Gastroesophageal sphincter (tissue), 4 donors: Measurements from ENCODE around the gene RGS11. TPM values are rescaled to one million over a fixed set of nuclear protein-coding genes. Genes with fewer than 3 reads are reported as not detected.
A peak's percentile ranks its signal among the peaks of the same experiment; 100 is the strongest.

Experiments used
- ATAC-seq: fragments of 150-250 bp; one replicate; pipeline ENCODE4 v1.9.1; 2016; ENCODE audit warnings: mild to moderate bottlenecking, moderate library complexity
- H3K27ac ChIP-seq, 4 donors: fragments of 200-600 bp; sonication (generic) in 3 of 4; 1 replicate in 3 of 4; 2 replicates in 1 of 4; pipeline ENCODE4 v1.5.1; 2016 to 2019
- H3K27me3 ChIP-seq: fragments of 200-600 bp; sonication (generic); one replicate; pipeline ENCODE4 v1.5.1; 2019
- H3K36me3 ChIP-seq, 2 donors: fragments of 200-600 bp; sonication (generic); one replicate each; pipeline ENCODE4 v1.5.1; 2019; ENCODE audit warnings: control low read depth in 1 of 2
- H3K4me1 ChIP-seq, 3 donors: fragments of 200-600 bp; sonication (generic); 1 replicate in 2 of 3; 2 replicates in 1 of 3; pipeline ENCODE4 v1.5.1; 2016 to 2019; ENCODE audit warnings: control low read depth in 2 of 3
- H3K4me3 ChIP-seq, 2 donors: fragments of 200-600 bp; sonication (generic); one replicate each; pipeline ENCODE4 v1.5.1; 2019; ENCODE audit warnings: mild to moderate bottlenecking in 1 of 2, moderate library complexity in 1 of 2
- H3K9me3 ChIP-seq, 3 donors: fragments of 200-600 bp; sonication (generic); one replicate each; pipeline ENCODE4 v1.5.1; 2017 to 2019; ENCODE audit warnings: control low read depth in 2 of 3
- EP300 ChIP-seq: sonication (generic); formaldehyde crosslinking; IDR thresholded peaks from one replicate; pipeline ENCODE4 v1.6.1; 2017; ENCODE audit warnings: antibody characterized with exemption, mild to moderate bottlenecking
- POLR2A ChIP-seq, 2 donors: fragments of 450-650 bp; IDR thresholded peaks; one replicate each; pipeline ENCODE4 v1.6.1; 2017; ENCODE audit warnings: antibody characterized with exemption in 2 of 2, mild to moderate bottlenecking in 2 of 2, moderate library complexity in 1 of 2
- POLR2AphosphoS5 ChIP-seq: sonication (generic); formaldehyde crosslinking; IDR thresholded peaks from one replicate; pipeline ENCODE4 v1.6.1; 2017; ENCODE audit warnings: antibody characterized with exemption
- WGBS, 2 donors: methylation state at CpG; one replicate each; pipeline ENCODE4 v1.1.5; 2018; ENCODE audit warnings: low coverage in 1 of 2; 5-methylcytosine and 5-hydroxymethylcytosine counted together
- total RNA-seq, 4 donors: library from RNA; depleted of rRNA; stranded (reverse); fragments of >200 nt; gene quantifications; one replicate each; pipeline ENCODE4 v1.1.0, GENCODE V29; 2016
- TF ChIP-seq, protein P1 (sequence below), 4 experiments: fragments of 200-600 bp in 2 of 4; fragments of 450-650 bp in 2 of 4; sonication (generic) in 1 of 4; IDR thresholded peaks; one replicate each; pipeline ENCODE4 v1.5.1; 2017 to 2019; ENCODE audit warnings: antibody characterized with exemption in 4 of 4, mild to moderate bottlenecking in 2 of 4, moderate library complexity in 2 of 4

RGS11 gene
- total RNA-seq, 4 donors from 2014 or later, result 3.0 to 11.5 (median 10.1) TPM

DNA sequence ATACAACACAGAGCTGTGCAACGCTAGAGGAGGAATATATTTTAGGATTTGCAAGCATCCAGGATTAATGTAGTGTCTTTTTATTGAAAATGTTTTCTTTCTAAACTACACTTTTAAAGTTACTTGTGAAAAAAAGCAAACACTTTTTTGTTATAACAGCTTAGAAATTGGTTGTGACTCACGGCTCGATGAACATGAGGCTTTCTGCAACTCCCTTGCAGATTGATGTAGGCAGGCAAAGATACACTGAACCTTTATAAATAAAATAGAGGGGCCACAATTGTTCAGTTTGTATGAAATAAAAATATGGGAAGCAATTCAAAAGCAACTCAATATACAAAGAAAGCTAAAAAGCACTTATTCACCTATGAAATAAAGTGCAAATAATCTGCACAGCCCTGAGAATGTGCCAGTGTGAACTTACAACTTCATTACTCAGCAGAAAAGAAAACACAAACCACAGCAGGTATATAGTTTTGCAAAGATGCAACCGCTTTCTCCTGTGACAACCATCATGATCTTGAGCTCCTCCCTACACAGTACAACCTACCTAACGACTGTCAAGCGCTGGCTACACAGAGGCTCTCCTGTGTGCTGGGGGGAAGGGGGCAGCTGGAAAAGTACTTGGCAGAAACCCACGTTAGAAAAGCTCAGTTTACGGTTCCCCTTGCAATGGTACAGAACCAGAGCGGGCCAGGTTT, 47.4 kb downstream of the RGS11 start:
- 12% methylated on average over 5 to 9 of the region's 9 CpGs for WGBS, 2 donors
- Histone ChIP-seq H3K4me3 (peak overlapping the region; percentile 84 to 91), H3K36me3 (peaks cover 0 to 45% of the 10 kb centered on the region in 2 donors), H3K27me3 (no peaks in the 10 kb centered on the region), H3K27ac (peak overlapping the region; percentile 96 to 99 (median 98)), H3K4me1 (peaks cover 0 to 32% (median 11%) of the 10 kb centered on the region in 3 donors), H3K9me3 (no peaks in the 10 kb centered on the region)
- TF ChIP-seq, protein P1, sequence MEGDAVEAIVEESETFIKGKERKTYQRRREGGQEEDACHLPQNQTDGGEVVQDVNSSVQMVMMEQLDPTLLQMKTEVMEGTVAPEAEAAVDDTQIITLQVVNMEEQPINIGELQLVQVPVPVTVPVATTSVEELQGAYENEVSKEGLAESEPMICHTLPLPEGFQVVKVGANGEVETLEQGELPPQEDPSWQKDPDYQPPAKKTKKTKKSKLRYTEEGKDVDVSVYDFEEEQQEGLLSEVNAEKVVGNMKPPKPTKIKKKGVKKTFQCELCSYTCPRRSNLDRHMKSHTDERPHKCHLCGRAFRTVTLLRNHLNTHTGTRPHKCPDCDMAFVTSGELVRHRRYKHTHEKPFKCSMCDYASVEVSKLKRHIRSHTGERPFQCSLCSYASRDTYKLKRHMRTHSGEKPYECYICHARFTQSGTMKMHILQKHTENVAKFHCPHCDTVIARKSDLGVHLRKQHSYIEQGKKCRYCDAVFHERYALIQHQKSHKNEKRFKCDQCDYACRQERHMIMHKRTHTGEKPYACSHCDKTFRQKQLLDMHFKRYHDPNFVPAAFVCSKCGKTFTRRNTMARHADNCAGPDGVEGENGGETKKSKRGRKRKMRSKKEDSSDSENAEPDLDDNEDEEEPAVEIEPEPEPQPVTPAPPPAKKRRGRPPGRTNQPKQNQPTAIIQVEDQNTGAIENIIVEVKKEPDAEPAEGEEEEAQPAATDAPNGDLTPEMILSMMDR (IDR thresholded peaks at IDR 0.05), result no peak
- TF ChIP-seq POLR2A (IDR thresholded peaks at IDR 0.05) (no peak), EP300 (no peak), POLR2AphosphoS5 (no peak)
- no peak for ATAC-seq

DNA sequence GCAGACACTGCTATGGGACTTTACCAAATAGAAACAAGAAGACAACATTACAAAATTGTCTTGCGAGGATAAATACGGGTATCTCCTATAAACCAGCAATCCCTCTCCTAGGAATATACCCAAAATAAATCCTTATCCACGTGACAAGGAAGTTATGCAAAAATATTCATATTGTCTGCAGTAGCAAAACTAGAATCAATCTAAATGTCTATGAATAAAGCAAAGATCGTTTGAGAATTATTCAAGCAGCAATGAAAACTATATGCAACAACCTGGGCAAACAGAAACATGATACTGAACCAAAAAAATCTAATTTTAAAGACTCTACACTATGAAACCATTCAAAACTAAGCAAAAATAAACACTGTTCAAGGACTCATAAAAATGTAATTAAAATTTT, 55.7 kb downstream of the RGS11 start:
- WGBS, 2 donors, result 51 to 66% methylated on average over 4 of the region's 4 CpGs
- H3K4me3 ChIP-seq, result no peak overlapping the region
- ATAC-seq, result no peak
- H3K4me1 ChIP-seq, result no peaks in the 10 kb centered on the region
- TF ChIP-seq, protein P1 (IDR thresholded peaks at IDR 0.05), result no peak
- TF ChIP-seq POLR2A (IDR thresholded peaks at IDR 0.05) (no peak), EP300 (no peak), POLR2AphosphoS5 (no peak)
- H3K27me3 ChIP-seq, result no peaks in the 10 kb centered on the region
- H3K27ac ChIP-seq, result no peak overlapping the region
- H3K9me3 ChIP-seq, result no peaks in the 10 kb centered on the region
- H3K36me3 ChIP-seq, result peaks cover 0 to 100% of the 10 kb centered on the region in 2 donors

Other genes starting within 250 kb of the RGS11 start
- 1 to 10 TPM; 2.6 to 5.1 (median 4.5) TPM for gene POLR3K, start 222.3 kb downstream of the RGS11 start, total RNA-seq
- gene SNRNP25, start 222.1 kb downstream of the RGS11 start, total RNA-seq, result 10 to 100 TPM; 25.6 to 34.4 (median 28.5) TPM
- 10 to 100 TPM; 21.0 to 52.3 (median 33.0) TPM for gene RHBDF1, start 203.3 kb downstream of the RGS11 start, total RNA-seq
- gene MPG, start 197.7 kb downstream of the RGS11 start, total RNA-seq, result 100 to 1,000 TPM in 2 of 4 donors, 10 to 100 TPM in 2; 57.4 to 114 (median 92.4) TPM
- 10 to 100 TPM in 3 of 4 donors, 1 to 10 TPM in 1; 6.5 to 15.7 (median 13.9) TPM for gene NPRL3, start 137.3 kb downstream of the RGS11 start, total RNA-seq
- not detected for gene HBZ, start 123.3 kb downstream of the RGS11 start, total RNA-seq
- 1 to 10 TPM in 1 of 4 donors, not detected in 3; 3.0 TPM for gene HBM, start 110.0 kb downstream of the RGS11 start, total RNA-seq
- gene HBA2, start 103.1 kb downstream of the RGS11 start, total RNA-seq, result 10 to 100 TPM in 3 of 4 donors, not detected in 1; 40.9 to 72.6 (median 57.7) TPM
- 10 to 100 TPM in 3 of 4 donors, not detected in 1; 15.5 to 96.7 (median 53.1) TPM for gene HBA1, start 99.3 kb downstream of the RGS11 start, total RNA-seq
- gene HBQ1, start 95.5 kb downstream of the RGS11 start, total RNA-seq, result not detected
- 100 to 1,000 TPM in 1 of 4 donors, 10 to 100 TPM in 3; 34.7 to 112 (median 59.6) TPM for gene LUC7L, start 46.5 kb downstream of the RGS11 start, total RNA-seq
- 100 to 1,000 TPM in 2 of 4 donors, 10 to 100 TPM in 2; 54.5 to 123 (median 93.2) TPM for gene FAM234A, start 41.1 kb downstream of the RGS11 start, total RNA-seq
- gene ARHGDIG, start 4.6 kb upstream of the RGS11 start, total RNA-seq, result 1 to 10 TPM; 1.2 to 2.7 (median 1.8) TPM
- under 1 TPM in 2 of 4 donors, not detected in 2; 0.81 to 0.93 TPM for gene PDIA2, start 7.2 kb upstream of the RGS11 start, total RNA-seq
- gene AXIN1, start 76.8 kb upstream of the RGS11 start, total RNA-seq, result 10 to 100 TPM; 26.0 to 58.8 (median 32.9) TPM
- 10 to 100 TPM; 47.7 to 93.5 (median 55.8) TPM for gene MRPL28, start 94.6 kb upstream of the RGS11 start, total RNA-seq
- gene PGAP6, start 106.0 kb upstream of the RGS11 start, total RNA-seq, result 10 to 100 TPM; 19.9 to 47.6 (median 24.3) TPM
- gene NME4, start 121.3 kb upstream of the RGS11 start, total RNA-seq, result 100 to 1,000 TPM in 3 of 4 donors, 10 to 100 TPM in 1; 61.1 to 169 (median 136) TPM
- gene DECR2, start 125.9 kb upstream of the RGS11 start, total RNA-seq, result 10 to 100 TPM; 11.7 to 25.4 (median 19.9) TPM
- 10 to 100 TPM; 47.4 to 88.9 (median 58.6) TPM for gene RAB11FIP3, start 149.7 kb upstream of the RGS11 start, total RNA-seq